ENCODE data around the gene ATP13A2.

The ATP13A2 gene

GRCh38 chr1:17007121-17007520 is 4.6 kb downstream of the ATP13A2 start:
- H2BK12ac ChIP-seq (ENCODE audit: low read length in 2 of 2) = no peak overlapping the region
- H2BK5ac ChIP-seq (ENCODE audit: low read depth, low read length, poor library complexity, severe bottlenecking) = no peak overlapping the region
- no peak overlapping the region for H2AK5ac ChIP-seq (ENCODE audit: low read length, severe bottlenecking)
- H3K79me1 ChIP-seq (replicated peaks; ENCODE audit: low read length, poor library complexity, severe bottlenecking) = peaks cover 18% of the 10 kb centered on the region
- H3K4ac ChIP-seq (ENCODE audit: low read depth in 1 of 2, low read length in 2 of 2) = no peak overlapping the region
- no peak overlapping the region for H2AFZ ChIP-seq (ENCODE audit: low read depth, low read length)
- H3K9ac ChIP-seq (ENCODE audit: low read length) = no peak overlapping the region
- H3K27me3 ChIP-seq (ENCODE audit: control insufficient read depth in 1 of 2, insufficient read depth in 1 of 2, low read length in 2 of 2) = no peaks in the 10 kb centered on the region
- H3K23ac ChIP-seq (ENCODE audit: low read length in 2 of 2) = no peak overlapping the region
- no peak overlapping the region for H3K27ac ChIP-seq (ENCODE audit: low read length, poor library complexity, severe bottlenecking)
- no peak for DNase-seq
- H3K36me3 ChIP-seq (ENCODE audit: control insufficient read depth in 1 of 2, insufficient read depth in 2 of 2, low read depth in 1 of 2, low read length in 2 of 2) = peaks cover 26 to 47% of the 10 kb centered on the region in 2 experiments
- no peak overlapping the region for H3K4me3 ChIP-seq (ENCODE audit: insufficient read depth in 1 of 2, low read depth in 1 of 2, low read length in 2 of 2)
- H2BK15ac ChIP-seq (ENCODE audit: low read depth, poor library complexity, severe bottlenecking) = no peak overlapping the region
- peaks cover 26% of the 10 kb centered on the region for H3K4me1 ChIP-seq (ENCODE audit: control insufficient read depth, insufficient read depth, low read depth, low read length)
- no peak overlapping the region for H2BK120ac ChIP-seq (ENCODE audit: low read depth, low read length)
- no peak overlapping the region for H4K91ac ChIP-seq (ENCODE audit: low read length)
- no peak overlapping the region for H3K4me2 ChIP-seq (ENCODE audit: low read length, poor library complexity, severe bottlenecking)
- H4K8ac ChIP-seq (ENCODE audit: low read length) = no peak overlapping the region
- no peak overlapping the region for H3K18ac ChIP-seq (ENCODE audit: low read depth in 1 of 2, low read length in 2 of 2)
- 88% methylated on average over 8 of the region's 8 CpGs for WGBS
- H3K9me3 ChIP-seq (ENCODE audit: control insufficient read depth, low read length) = no peaks in the 10 kb centered on the region
- no peak overlapping the region for H3K14ac ChIP-seq (ENCODE audit: low read length in 2 of 2)

GRCh38 chr1:17005365-17005740 is 6.4 kb downstream of the ATP13A2 start:
- H3K9ac ChIP-seq (ENCODE audit: low read length) = no peak overlapping the region
- no peak overlapping the region for H3K14ac ChIP-seq (ENCODE audit: low read length in 2 of 2)
- H3K18ac ChIP-seq (ENCODE audit: low read depth in 1 of 2, low read length in 2 of 2) = no peak overlapping the region
- H3K4me2 ChIP-seq (ENCODE audit: low read length, poor library complexity, severe bottlenecking) = no peak overlapping the region
- no peak overlapping the region for H3K23ac ChIP-seq (ENCODE audit: low read length in 2 of 2)
- 94% methylated on average over 19 of the region's 19 CpGs for WGBS
- H2AK5ac ChIP-seq (ENCODE audit: low read length, severe bottlenecking) = no peak overlapping the region
- no peak overlapping the region for H4K8ac ChIP-seq (ENCODE audit: low read length)
- H3K27me3 ChIP-seq (ENCODE audit: control insufficient read depth in 1 of 2, insufficient read depth in 1 of 2, low read length in 2 of 2) = no peaks in the 10 kb centered on the region
- H3K79me1 ChIP-seq (replicated peaks; ENCODE audit: low read length, poor library complexity, severe bottlenecking) = peaks cover 29% of the 10 kb centered on the region
- no peak overlapping the region for H2BK5ac ChIP-seq (ENCODE audit: low read depth, low read length, poor library complexity, severe bottlenecking)
- H3K4ac ChIP-seq (ENCODE audit: low read depth in 1 of 2, low read length in 2 of 2) = no peak overlapping the region
- peaks cover 35 to 65% of the 10 kb centered on the region in 2 experiments for H3K36me3 ChIP-seq (ENCODE audit: control insufficient read depth in 1 of 2, insufficient read depth in 2 of 2, low read depth in 1 of 2, low read length in 2 of 2)
- H2BK15ac ChIP-seq (ENCODE audit: low read depth, poor library complexity, severe bottlenecking) = no peak overlapping the region
- H3K27ac ChIP-seq (ENCODE audit: low read length, poor library complexity, severe bottlenecking) = no peak overlapping the region
- H3K4me3 ChIP-seq (ENCODE audit: insufficient read depth in 1 of 2, low read depth in 1 of 2, low read length in 2 of 2) = no peak overlapping the region
- no peak for DNase-seq
- H3K4me1 ChIP-seq (ENCODE audit: control insufficient read depth, insufficient read depth, low read depth, low read length) = peaks cover 19% of the 10 kb centered on the region
- H2BK120ac ChIP-seq (ENCODE audit: low read depth, low read length) = no peak overlapping the region
- H2AFZ ChIP-seq (ENCODE audit: low read depth, low read length) = no peak overlapping the region
- H3K9me3 ChIP-seq (ENCODE audit: control insufficient read depth, low read length) = no peaks in the 10 kb centered on the region
- no peak overlapping the region for H4K91ac ChIP-seq (ENCODE audit: low read length)
- H2BK12ac ChIP-seq (ENCODE audit: low read length in 2 of 2) = no peak overlapping the region

GRCh38 chr1:17004466-17005364 is 7.0 kb downstream of the ATP13A2 start:
- H2BK12ac ChIP-seq (ENCODE audit: low read length in 2 of 2) = no peak overlapping the region
- H3K4me2 ChIP-seq (ENCODE audit: low read length, poor library complexity, severe bottlenecking) = no peak overlapping the region
- H2BK5ac ChIP-seq (ENCODE audit: low read depth, low read length, poor library complexity, severe bottlenecking) = no peak overlapping the region
- no peak overlapping the region for H4K91ac ChIP-seq (ENCODE audit: low read length)
- H3K36me3 ChIP-seq (ENCODE audit: control insufficient read depth in 1 of 2, insufficient read depth in 2 of 2, low read depth in 1 of 2, low read length in 2 of 2) = peaks cover 37 to 71% of the 10 kb centered on the region in 2 experiments
- 95% methylated on average over 21 of the region's 24 CpGs for WGBS
- no peak overlapping the region for H3K4ac ChIP-seq (ENCODE audit: low read depth in 1 of 2, low read length in 2 of 2)
- no peak overlapping the region for H2AK5ac ChIP-seq (ENCODE audit: low read length, severe bottlenecking)
- H3K27me3 ChIP-seq (ENCODE audit: control insufficient read depth in 1 of 2, insufficient read depth in 1 of 2, low read length in 2 of 2) = no peaks in the 10 kb centered on the region
- peaks cover 15% of the 10 kb centered on the region for H3K4me1 ChIP-seq (ENCODE audit: control insufficient read depth, insufficient read depth, low read depth, low read length)
- H3K79me1 ChIP-seq (replicated peaks; ENCODE audit: low read length, poor library complexity, severe bottlenecking) = peaks cover 34% of the 10 kb centered on the region
- DNase-seq = no peak
- H3K4me3 ChIP-seq (ENCODE audit: insufficient read depth in 1 of 2, low read depth in 1 of 2, low read length in 2 of 2) = no peak overlapping the region
- no peak overlapping the region for H3K27ac ChIP-seq (ENCODE audit: low read length, poor library complexity, severe bottlenecking)
- no peak overlapping the region for H2BK120ac ChIP-seq (ENCODE audit: low read depth, low read length)
- H3K23ac ChIP-seq (ENCODE audit: low read length in 2 of 2) = no peak overlapping the region
- peak overlapping the region; percentile 53 for H3K9ac ChIP-seq (ENCODE audit: low read length)
- no peak overlapping the region for H4K8ac ChIP-seq (ENCODE audit: low read length)
- no peaks in the 10 kb centered on the region for H3K9me3 ChIP-seq (ENCODE audit: control insufficient read depth, low read length)
- H2AFZ ChIP-seq (ENCODE audit: low read depth, low read length) = no peak overlapping the region
- no peak overlapping the region for H3K14ac ChIP-seq (ENCODE audit: low read length in 2 of 2)
- H3K18ac ChIP-seq (ENCODE audit: low read depth in 1 of 2, low read length in 2 of 2) = no peak overlapping the region
- no peak overlapping the region for H2BK15ac ChIP-seq (ENCODE audit: low read depth, poor library complexity, severe bottlenecking)

- DNase-seq = no peak
- no peak overlapping the region for H3K18ac ChIP-seq (ENCODE audit: low read depth in 1 of 2, low read length in 2 of 2)
- no peak overlapping the region for H2AK5ac ChIP-seq (ENCODE audit: low read length, severe bottlenecking)
- no peak overlapping the region for H3K4me3 ChIP-seq (ENCODE audit: insufficient read depth in 1 of 2, low read depth in 1 of 2, low read length in 2 of 2)
- H2AFZ ChIP-seq (ENCODE audit: low read depth, low read length) = no peak overlapping the region
- no peaks in the 10 kb centered on the region for H3K9me3 ChIP-seq (ENCODE audit: control insufficient read depth, low read length)
- H2BK5ac ChIP-seq (ENCODE audit: low read depth, low read length, poor library complexity, severe bottlenecking) = no peak overlapping the region
- H3K27me3 ChIP-seq (ENCODE audit: control insufficient read depth in 1 of 2, insufficient read depth in 1 of 2, low read length in 2 of 2) = no peaks in the 10 kb centered on the region
- H3K14ac ChIP-seq (ENCODE audit: low read length in 2 of 2) = no peak overlapping the region
- H3K4me1 ChIP-seq (ENCODE audit: control insufficient read depth, insufficient read depth, low read depth, low read length) = peaks cover 8% of the 10 kb centered on the region
- 100% methylated on average over 4 of the region's 4 CpGs for WGBS
- no peak overlapping the region for H4K8ac ChIP-seq (ENCODE audit: low read length)
- no peak overlapping the region for H2BK120ac ChIP-seq (ENCODE audit: low read depth, low read length)
- no peak overlapping the region for H3K4me2 ChIP-seq (ENCODE audit: low read length, poor library complexity, severe bottlenecking)
- no peak overlapping the region for H3K23ac ChIP-seq (ENCODE audit: low read length in 2 of 2)
- H3K9ac ChIP-seq (ENCODE audit: low read length) = no peak overlapping the region
- H2BK12ac ChIP-seq (ENCODE audit: low read length in 2 of 2) = no peak overlapping the region
- H3K79me1 ChIP-seq (replicated peaks; ENCODE audit: low read length, poor library complexity, severe bottlenecking) = peaks cover 44% of the 10 kb centered on the region
- no peak overlapping the region for H3K4ac ChIP-seq (ENCODE audit: low read depth in 1 of 2, low read length in 2 of 2)
- no peak overlapping the region for H4K91ac ChIP-seq (ENCODE audit: low read length)
- H3K27ac ChIP-seq (ENCODE audit: low read length, poor library complexity, severe bottlenecking) = no peak overlapping the region
- no peak overlapping the region for H2BK15ac ChIP-seq (ENCODE audit: low read depth, poor library complexity, severe bottlenecking)
- peaks cover 51 to 89% of the 10 kb centered on the region in 2 experiments for H3K36me3 ChIP-seq (ENCODE audit: control insufficient read depth in 1 of 2, insufficient read depth in 2 of 2, low read depth in 1 of 2, low read length in 2 of 2)
Measured at GRCh38 chr1:17002524-17002902, 9.2 kb downstream of the ATP13A2 start.

All from mesenchymal stem cell (in vitro differentiated cells and primary cell).